Prostate gland (tissue), 2 donors: Measurements from ENCODE around the gene SMAD2.

ENCODE experiments used
- POLR2A ChIP-seq: fragments of 450-650 bp; IDR thresholded peaks from one replicate; pipeline ENCODE4 v1.6.1; 2016; ENCODE audit warnings: antibody characterized with exemption, mild to moderate bottlenecking
- TF ChIP-seq, protein P1 (sequence below), 4 experiments: fragments of 200-600 bp in 2 of 4; fragments of 450-650 bp in 2 of 4; sonication (generic) in 2 of 4; IDR thresholded peaks; 1 replicate in 3 of 4; 2 replicates in 1 of 4; pipeline ENCODE4 v1.5.1; 2016 to 2019; ENCODE audit warnings: antibody characterized with exemption in 4 of 4, mild to moderate bottlenecking in 2 of 4, moderate library complexity in 2 of 4

DNA sequence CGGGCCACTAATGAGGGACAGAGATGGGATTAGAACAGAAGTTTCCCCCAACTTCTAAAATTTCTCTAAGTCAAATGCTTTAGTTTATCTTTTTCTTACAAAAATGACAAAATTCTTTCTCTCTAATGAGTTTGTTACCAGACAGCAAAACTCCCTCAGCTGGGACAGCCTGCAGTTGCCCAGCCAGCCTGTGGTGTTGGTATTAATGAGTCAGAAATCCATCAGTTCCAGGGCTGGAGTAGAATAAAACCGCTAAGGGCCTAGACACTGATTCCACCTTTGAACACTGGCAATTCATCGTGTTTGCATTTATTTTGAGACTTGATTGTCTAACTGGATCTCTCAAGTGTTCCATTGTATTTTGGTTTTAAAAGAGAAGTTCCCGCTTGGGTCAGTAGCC is 38.3 kb upstream of the SMAD2 start:
- no peak for TF ChIP-seq POLR2A
- TF ChIP-seq, protein P1, sequence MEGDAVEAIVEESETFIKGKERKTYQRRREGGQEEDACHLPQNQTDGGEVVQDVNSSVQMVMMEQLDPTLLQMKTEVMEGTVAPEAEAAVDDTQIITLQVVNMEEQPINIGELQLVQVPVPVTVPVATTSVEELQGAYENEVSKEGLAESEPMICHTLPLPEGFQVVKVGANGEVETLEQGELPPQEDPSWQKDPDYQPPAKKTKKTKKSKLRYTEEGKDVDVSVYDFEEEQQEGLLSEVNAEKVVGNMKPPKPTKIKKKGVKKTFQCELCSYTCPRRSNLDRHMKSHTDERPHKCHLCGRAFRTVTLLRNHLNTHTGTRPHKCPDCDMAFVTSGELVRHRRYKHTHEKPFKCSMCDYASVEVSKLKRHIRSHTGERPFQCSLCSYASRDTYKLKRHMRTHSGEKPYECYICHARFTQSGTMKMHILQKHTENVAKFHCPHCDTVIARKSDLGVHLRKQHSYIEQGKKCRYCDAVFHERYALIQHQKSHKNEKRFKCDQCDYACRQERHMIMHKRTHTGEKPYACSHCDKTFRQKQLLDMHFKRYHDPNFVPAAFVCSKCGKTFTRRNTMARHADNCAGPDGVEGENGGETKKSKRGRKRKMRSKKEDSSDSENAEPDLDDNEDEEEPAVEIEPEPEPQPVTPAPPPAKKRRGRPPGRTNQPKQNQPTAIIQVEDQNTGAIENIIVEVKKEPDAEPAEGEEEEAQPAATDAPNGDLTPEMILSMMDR (IDR thresholded peaks at IDR 0.05), result no peak
